WTC11 (cell line): ENCODE data around the gene PTPRN2. TPM values are rescaled to one million over a fixed set of nuclear protein-coding genes. Genes with fewer than 3 reads are reported as not detected.

Experiments
- ATAC-seq: fragments of 200-7000 bp; cut with Tn5 transposase; 2 replicates; pipeline ENCODE4 v1.10.0; 2021; ENCODE audit warnings: mild to moderate bottlenecking, moderate library complexity
- CTCF ChIA-PET: fragments of 300-600 bp; sonication (Branson Sonifier 250); formaldehyde crosslinking; loops from one replicate; lab custom pipeline; 2021; ENCODE audit warnings: antibody characterized with exemption; lab: Charles Lee
- POLR2A ChIA-PET: fragments of 350-600 bp; sonication (Branson Sonifier 250); formaldehyde crosslinking; loops from one replicate; lab custom pipeline; 2021; ENCODE audit warnings: antibody characterized with exemption; lab: Charles Lee
- DNase-seq: peaks from one replicate; pipeline ENCODE4 v3.0.0; 2021; ENCODE audit warnings: low spot score
- H3K27ac Mint-ChIP-seq: 2 replicates; pipeline ENCODE4 v1.8.0; 2021; ENCODE audit warnings: mixed read lengths
- H3K27me3 Mint-ChIP-seq: 2 replicates; pipeline ENCODE4 v1.8.0; 2021; ENCODE audit warnings: low read depth, mild to moderate bottlenecking, moderate library complexity, mixed read lengths
- H3K36me3 Mint-ChIP-seq: 2 replicates; pipeline ENCODE4 v1.8.0; 2021; ENCODE audit warnings: mixed read lengths
- H3K4me1 Mint-ChIP-seq: 2 replicates; pipeline ENCODE4 v1.8.0; 2022; ENCODE audit warnings: mixed read lengths
- H3K4me3 Mint-ChIP-seq: 2 replicates; pipeline ENCODE4 v1.8.0; 2021; ENCODE audit warnings: mild to moderate bottlenecking, moderate library complexity, mixed read lengths
- H3K9me3 Mint-ChIP-seq: 2 replicates; pipeline ENCODE4 v1.8.0; 2021; ENCODE audit warnings: mixed read lengths
- ATF1 ChIP-seq: sonication (generic); formaldehyde crosslinking; IDR thresholded peaks from 2 replicates; pipeline ENCODE4 v1.8.1; 2023; ENCODE audit warnings: mild to moderate bottlenecking, moderate library complexity, missing genetic modification reagents
- E2F5 ChIP-seq: sonication (generic); formaldehyde crosslinking; IDR thresholded peaks from 2 replicates; pipeline ENCODE4 v1.8.1; 2022; ENCODE audit warnings: mild to moderate bottlenecking, moderate library complexity, missing genetic modification reagents
- GTF2I ChIP-seq: fragments of 250-450 bp; sonication (Bioruptor Pico); conservative IDR thresholded peaks from 2 replicates; pipeline ENCODE4 v1.4.0; 2021; ENCODE audit warnings: mild to moderate bottlenecking
- IRF1 ChIP-seq: sonication (generic); formaldehyde crosslinking; IDR thresholded peaks from 2 replicates; pipeline ENCODE4 v1.8.0; 2023; ENCODE audit warnings: missing genetic modification reagents
- MXD4 ChIP-seq: fragments of 250-450 bp; sonication (Bioruptor Pico); IDR thresholded peaks from 2 replicates; pipeline ENCODE4 v1.8.0; 2021; ENCODE audit warnings: mild to moderate bottlenecking, moderate library complexity, borderline replicate concordance
- NR3C1 ChIP-seq: sonication (generic); formaldehyde crosslinking; conservative IDR thresholded peaks from 2 replicates; pipeline ENCODE4 v1.8.1; 2023; ENCODE audit warnings: low read depth, mild to moderate bottlenecking, missing genetic modification reagents
- OVOL2 ChIP-seq: fragments of 250-450 bp; sonication (Bioruptor Pico); IDR thresholded peaks from 2 replicates; pipeline ENCODE4 v1.9.0; 2021; ENCODE audit warnings: mild to moderate bottlenecking, borderline replicate concordance
- PRRX2 ChIP-seq: fragments of 250-450 bp; sonication (Bioruptor Pico); IDR thresholded peaks from 2 replicates; pipeline ENCODE4 v1.8.0; 2021; ENCODE audit warnings: mild to moderate bottlenecking
- ZNF263 ChIP-seq: sonication (generic); formaldehyde crosslinking; IDR thresholded peaks from 2 replicates; pipeline ENCODE4 v1.8.1; 2022; ENCODE audit warnings: low read depth, mild to moderate bottlenecking, moderate library complexity, missing genetic modification reagents
- ZNF281 ChIP-seq: sonication (generic); formaldehyde crosslinking; IDR thresholded peaks from 2 replicates; pipeline ENCODE4 v1.8.0; 2023; ENCODE audit warnings: mild to moderate bottlenecking, missing genetic modification reagents
- ZNF671 ChIP-seq: fragments of 250-450 bp; sonication (Bioruptor Pico); IDR thresholded peaks from 2 replicates; pipeline ENCODE4 v1.8.0; 2021; ENCODE audit warnings: mild to moderate bottlenecking
- ZSCAN18 ChIP-seq: fragments of 250-450 bp; sonication (Bioruptor Pico); IDR thresholded peaks from 2 replicates; pipeline ENCODE4 v2.1.2; 2022; ENCODE audit warnings: mild to moderate bottlenecking, moderate library complexity
- total RNA-seq: library from RNA; stranded (reverse); gene quantifications from 3 replicates; pipeline ENCODE4 v1.2.3, GENCODE V29; 2021
- TF ChIP-seq, protein P1 (sequence below): fragments of 200-600 bp; IDR thresholded peaks from 2 replicates; pipeline ENCODE4 v1.8.0; 2022; ENCODE audit warnings: antibody characterized with exemption
- TF ChIP-seq, protein P2 (sequence below): fragments of 250-450 bp; sonication (Bioruptor Pico); IDR thresholded peaks from 2 replicates; pipeline ENCODE4 v1.9.0; 2021; ENCODE audit warnings: mild to moderate bottlenecking
- TF ChIP-seq, protein P3 (sequence below): sonication (generic); formaldehyde crosslinking; IDR thresholded peaks from 2 replicates; pipeline ENCODE4 v1.8.1; 2023; ENCODE audit warnings: mild to moderate bottlenecking, missing genetic modification reagents, moderate library complexity
- TF ChIP-seq, protein P4 (sequence below): fragments of 250-450 bp; sonication (Bioruptor Pico); IDR thresholded peaks from 2 replicates; pipeline ENCODE4 v1.9.0; 2021; ENCODE audit warnings: mild to moderate bottlenecking

Gene PTPRN2
- total RNA-seq, 1 experiment from 2014 or later, result 4.7 TPM

DNA sequence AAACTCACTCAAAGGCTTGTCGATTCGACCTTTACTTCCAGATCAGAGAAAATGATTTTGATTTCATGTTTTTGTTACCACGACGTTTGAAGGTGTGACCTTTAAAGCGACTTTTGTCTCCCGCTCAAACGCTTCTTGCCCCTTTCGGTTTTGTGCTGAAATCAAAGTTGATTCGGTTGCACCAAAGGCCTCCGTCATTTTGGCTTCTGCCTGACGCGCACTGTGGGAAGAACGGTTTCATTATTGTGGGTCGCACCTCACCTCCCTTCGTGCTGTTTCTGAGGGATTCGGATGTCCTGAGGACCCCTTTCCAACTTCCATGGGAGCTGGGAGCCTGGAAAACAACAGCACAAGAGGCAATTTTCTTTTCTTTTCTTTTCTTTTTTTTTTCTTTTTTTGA lies 1073.9 kb downstream of the PTPRN2 start (continued):
- TF ChIP-seq ZSCAN18 (CRISPR knock-in tag), result no peak

DNA sequence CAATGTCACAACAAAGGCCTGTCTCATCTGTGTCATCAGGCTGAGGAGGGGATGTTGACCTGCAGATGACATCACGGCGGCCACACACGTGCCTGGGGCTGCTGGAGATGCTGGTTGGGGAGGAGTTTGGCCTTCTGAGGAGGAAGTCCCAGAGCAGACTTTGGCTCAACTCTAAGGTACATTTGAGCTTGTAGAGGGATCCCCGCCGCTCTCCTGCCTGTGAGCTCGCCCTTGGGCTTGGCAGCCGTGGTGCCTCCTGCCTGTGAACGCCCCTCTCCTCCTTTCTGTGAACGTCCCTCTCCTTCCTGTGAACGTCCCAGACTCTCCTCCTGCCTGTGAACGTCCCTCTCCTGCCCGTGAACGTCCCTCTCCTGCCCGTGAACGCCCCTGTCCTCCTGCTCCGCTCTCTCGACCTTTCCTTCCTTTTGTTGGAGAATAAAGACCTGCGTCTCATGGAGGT lies 1074.4 kb downstream of the PTPRN2 start:
- H3K9me3 Mint-ChIP-seq, result peaks cover 7% of the 10 kb centered on the region
- no peak overlapping the region for H3K4me3 Mint-ChIP-seq
- TF ChIP-seq IRF1 (CRISPR knock-in tag), result no peak
- TF ChIP-seq NR3C1 (CRISPR knock-in tag), result no peak
- no peak for TF ChIP-seq GTF2I (CRISPR knock-in tag)
- TF ChIP-seq, protein P1, sequence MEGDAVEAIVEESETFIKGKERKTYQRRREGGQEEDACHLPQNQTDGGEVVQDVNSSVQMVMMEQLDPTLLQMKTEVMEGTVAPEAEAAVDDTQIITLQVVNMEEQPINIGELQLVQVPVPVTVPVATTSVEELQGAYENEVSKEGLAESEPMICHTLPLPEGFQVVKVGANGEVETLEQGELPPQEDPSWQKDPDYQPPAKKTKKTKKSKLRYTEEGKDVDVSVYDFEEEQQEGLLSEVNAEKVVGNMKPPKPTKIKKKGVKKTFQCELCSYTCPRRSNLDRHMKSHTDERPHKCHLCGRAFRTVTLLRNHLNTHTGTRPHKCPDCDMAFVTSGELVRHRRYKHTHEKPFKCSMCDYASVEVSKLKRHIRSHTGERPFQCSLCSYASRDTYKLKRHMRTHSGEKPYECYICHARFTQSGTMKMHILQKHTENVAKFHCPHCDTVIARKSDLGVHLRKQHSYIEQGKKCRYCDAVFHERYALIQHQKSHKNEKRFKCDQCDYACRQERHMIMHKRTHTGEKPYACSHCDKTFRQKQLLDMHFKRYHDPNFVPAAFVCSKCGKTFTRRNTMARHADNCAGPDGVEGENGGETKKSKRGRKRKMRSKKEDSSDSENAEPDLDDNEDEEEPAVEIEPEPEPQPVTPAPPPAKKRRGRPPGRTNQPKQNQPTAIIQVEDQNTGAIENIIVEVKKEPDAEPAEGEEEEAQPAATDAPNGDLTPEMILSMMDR, result no peak
- no peak for TF ChIP-seq OVOL2 (CRISPR knock-in tag)
- no peak for TF ChIP-seq MXD4 (CRISPR knock-in tag)
- H3K27ac Mint-ChIP-seq, result no peak overlapping the region
- ChIA-PET CTCF (no interaction called here), POLR2A (no interaction called here)
- no peaks in the 10 kb centered on the region for H3K36me3 Mint-ChIP-seq
- ATAC-seq (peak; percentile 50), DNase-seq (no peak)
- peaks cover 44% of the 10 kb centered on the region for H3K27me3 Mint-ChIP-seq
- peaks cover 4% of the 10 kb centered on the region; the same call in 1 of the 2 replicates for H3K4me1 Mint-ChIP-seq

- Mint-ChIP-seq H3K9me3 (peaks cover 32% of the 10 kb centered on the region), H3K27ac (no peak overlapping the region), H3K4me1 (peaks cover 4% of the 10 kb centered on the region; the same call in 1 of the 2 replicates), H3K4me3 (no peak overlapping the region), H3K36me3 (peaks cover 15% of the 10 kb centered on the region), H3K27me3 (peaks cover 62% of the 10 kb centered on the region)
- no peak for ATAC-seq
- CTCF ChIA-PET, result no interaction called here
- TF ChIP-seq, protein P2, sequence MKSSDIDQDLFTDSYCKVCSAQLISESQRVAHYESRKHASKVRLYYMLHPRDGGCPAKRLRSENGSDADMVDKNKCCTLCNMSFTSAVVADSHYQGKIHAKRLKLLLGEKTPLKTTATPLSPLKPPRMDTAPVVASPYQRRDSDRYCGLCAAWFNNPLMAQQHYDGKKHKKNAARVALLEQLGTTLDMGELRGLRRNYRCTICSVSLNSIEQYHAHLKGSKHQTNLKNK (CRISPR knock-in tag), result no peak
- TF ChIP-seq, protein P3, sequence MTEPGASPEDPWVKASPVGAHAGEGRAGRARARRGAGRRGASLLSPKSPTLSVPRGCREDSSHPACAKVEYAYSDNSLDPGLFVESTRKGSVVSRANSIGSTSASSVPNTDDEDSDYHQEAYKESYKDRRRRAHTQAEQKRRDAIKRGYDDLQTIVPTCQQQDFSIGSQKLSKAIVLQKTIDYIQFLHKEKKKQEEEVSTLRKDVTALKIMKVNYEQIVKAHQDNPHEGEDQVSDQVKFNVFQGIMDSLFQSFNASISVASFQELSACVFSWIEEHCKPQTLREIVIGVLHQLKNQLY, result no peak
- TF ChIP-seq, protein P4, sequence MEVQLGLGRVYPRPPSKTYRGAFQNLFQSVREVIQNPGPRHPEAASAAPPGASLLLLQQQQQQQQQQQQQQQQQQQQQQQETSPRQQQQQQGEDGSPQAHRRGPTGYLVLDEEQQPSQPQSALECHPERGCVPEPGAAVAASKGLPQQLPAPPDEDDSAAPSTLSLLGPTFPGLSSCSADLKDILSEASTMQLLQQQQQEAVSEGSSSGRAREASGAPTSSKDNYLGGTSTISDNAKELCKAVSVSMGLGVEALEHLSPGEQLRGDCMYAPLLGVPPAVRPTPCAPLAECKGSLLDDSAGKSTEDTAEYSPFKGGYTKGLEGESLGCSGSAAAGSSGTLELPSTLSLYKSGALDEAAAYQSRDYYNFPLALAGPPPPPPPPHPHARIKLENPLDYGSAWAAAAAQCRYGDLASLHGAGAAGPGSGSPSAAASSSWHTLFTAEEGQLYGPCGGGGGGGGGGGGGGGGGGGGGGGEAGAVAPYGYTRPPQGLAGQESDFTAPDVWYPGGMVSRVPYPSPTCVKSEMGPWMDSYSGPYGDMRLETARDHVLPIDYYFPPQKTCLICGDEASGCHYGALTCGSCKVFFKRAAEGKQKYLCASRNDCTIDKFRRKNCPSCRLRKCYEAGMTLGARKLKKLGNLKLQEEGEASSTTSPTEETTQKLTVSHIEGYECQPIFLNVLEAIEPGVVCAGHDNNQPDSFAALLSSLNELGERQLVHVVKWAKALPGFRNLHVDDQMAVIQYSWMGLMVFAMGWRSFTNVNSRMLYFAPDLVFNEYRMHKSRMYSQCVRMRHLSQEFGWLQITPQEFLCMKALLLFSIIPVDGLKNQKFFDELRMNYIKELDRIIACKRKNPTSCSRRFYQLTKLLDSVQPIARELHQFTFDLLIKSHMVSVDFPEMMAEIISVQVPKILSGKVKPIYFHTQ (CRISPR knock-in tag), result no peak
- no peak for TF ChIP-seq ZNF281 (CRISPR knock-in tag)
- TF ChIP-seq ZNF263, result no peak
- no peak for TF ChIP-seq MXD4 (CRISPR knock-in tag)
- TF ChIP-seq E2F5, result no peak
- TF ChIP-seq PRRX2 (CRISPR knock-in tag), result no peak
- TF ChIP-seq ATF1 (CRISPR knock-in tag), result no peak
- TF ChIP-seq ZNF671 (CRISPR knock-in tag), result no peak
- no peak for DNase-seq
- POLR2A ChIA-PET, result no interaction called here
Measured at GRCh38 chr7:157509226-157509625, 1078.4 kb downstream of the PTPRN2 start.
